GM23338 (cell line): ENCODE measurements around the gene ZBTB7C. TPM values are rescaled to one million over a fixed set of nuclear protein-coding genes. Genes with fewer than 3 reads are reported as not detected.

Experiments used
- ATAC-seq: fragments of 200-7000 bp; cut with Tn5 transposase; 3 replicates; pipeline ENCODE4 v1.9.1; 2020
- DNase-seq: peaks from one replicate; pipeline ENCODE4 v3.0.0-alpha.2; 2015; ENCODE audit warnings: low spot score
- H2AFZ ChIP-seq: fragments of 200-600 bp; sonication (generic); 2 replicates; pipeline ENCODE4 v1.8.0; 2016; ENCODE audit warnings: antibody characterized with exemption, mild to moderate bottlenecking, moderate library complexity
- H3F3A ChIP-seq: fragments of 200-600 bp; sonication (generic); replicated peaks from 2 replicates; pipeline ENCODE4 v1.8.0; 2017; ENCODE audit warnings: antibody characterized with exemption, mixed run types, low read depth
- H3K27ac ChIP-seq: fragments of 200-600 bp; sonication (generic); 2 replicates; pipeline ENCODE4 v1.6.1; 2016; ENCODE audit warnings: low read depth
- H3K27me3 ChIP-seq: fragments of 200-600 bp; sonication (generic); 2 replicates; pipeline ENCODE4 v1.8.0; 2016; ENCODE audit warnings: mild to moderate bottlenecking, mixed run types, moderate library complexity; ENCODE audit not compliant: insufficient read depth
- H3K36me3 ChIP-seq: fragments of 200-600 bp; sonication (generic); 2 replicates; pipeline ENCODE4 v1.8.0; 2016; ENCODE audit warnings: mild to moderate bottlenecking; ENCODE audit not compliant: insufficient read depth
- H3K4me1 ChIP-seq: fragments of 200-600 bp; sonication (generic); 2 replicates; pipeline ENCODE4 v1.8.0; 2016; ENCODE audit warnings: mild to moderate bottlenecking, moderate library complexity; ENCODE audit not compliant: insufficient read depth
- H3K4me2 ChIP-seq: fragments of 200-600 bp; sonication (generic); 2 replicates; pipeline ENCODE4 v1.7.1; 2017; ENCODE audit warnings: mixed run types
- H3K4me3 ChIP-seq: fragments of 200-600 bp; sonication (generic); 2 replicates; pipeline ENCODE4 v1.6.1; 2016; ENCODE audit warnings: mixed run types
- H3K79me2 ChIP-seq: fragments of 200-600 bp; sonication (generic); replicated peaks from 2 replicates; pipeline ENCODE4 v1.8.0; 2017; ENCODE audit warnings: mild to moderate bottlenecking; ENCODE audit not compliant: insufficient read depth
- H3K9me2 ChIP-seq: fragments of 200-600 bp; sonication (generic); 2 replicates; pipeline ENCODE4 v1.8.0; 2017; ENCODE audit not compliant: insufficient read depth
- H4K20me1 ChIP-seq: fragments of 200-600 bp; sonication (generic); replicated peaks from 2 replicates; pipeline ENCODE4 v1.8.0; 2017; ENCODE audit warnings: mild to moderate bottlenecking; ENCODE audit not compliant: insufficient read depth
- H3K27ac Mint-ChIP-seq: 2 replicates; pipeline ENCODE4 v1.8.0; 2020; ENCODE audit warnings: inconsistent platforms, mild to moderate bottlenecking, moderate library complexity, mixed read lengths
- H3K27me3 Mint-ChIP-seq: 3 replicates; pipeline ENCODE4 v1.8.0; 2022; ENCODE audit warnings: low read depth, mild to moderate bottlenecking, moderate library complexity, mixed read lengths, inconsistent platforms; ENCODE audit not compliant: insufficient read depth, poor library complexity
- H3K36me3 Mint-ChIP-seq: 3 replicates; pipeline ENCODE4 v1.8.0; 2021; ENCODE audit warnings: low read depth, mild to moderate bottlenecking, inconsistent platforms, moderate library complexity, mixed read lengths
- H3K4me1 Mint-ChIP-seq: 3 replicates; pipeline ENCODE4 v1.8.0; 2020; ENCODE audit warnings: mild to moderate bottlenecking, inconsistent platforms, mixed read lengths
- H3K4me3 Mint-ChIP-seq: 3 replicates; pipeline ENCODE4 v1.8.0; 2021; ENCODE audit warnings: moderate library complexity, mild to moderate bottlenecking, inconsistent platforms, mixed read lengths
- H3K9me3 Mint-ChIP-seq: 3 replicates; pipeline ENCODE4 v1.8.0; 2020; ENCODE audit warnings: moderate library complexity, mild to moderate bottlenecking, inconsistent platforms, mixed read lengths
- CREB1 ChIP-seq: fragments of 250-450 bp; sonication (Bioruptor Pico); IDR thresholded peaks from 2 replicates; pipeline ENCODE4 v1.5.0; 2020; ENCODE audit warnings: low read depth, mild to moderate bottlenecking, moderate library complexity
- EZH2 ChIP-seq: fragments of 200-600 bp; sonication (generic); IDR thresholded peaks from one replicate; pipeline ENCODE4 v1.8.0; 2017; ENCODE audit warnings: antibody characterized with exemption, mild to moderate bottlenecking, low read depth; ENCODE audit not compliant: unreplicated experiment
- EZH2phosphoT487 ChIP-seq: fragments of 200-600 bp; sonication (generic); IDR thresholded peaks from one replicate; pipeline ENCODE4 v1.8.1; 2018; ENCODE audit warnings: antibody characterized with exemption; ENCODE audit not compliant: unreplicated experiment
- JUNB ChIP-seq: IDR thresholded peaks from one replicate; pipeline ENCODE4 v1.6.1; 2016; ENCODE audit warnings: antibody characterized with exemption; ENCODE audit not compliant: unreplicated experiment
- NANOG ChIP-seq: IDR thresholded peaks from 2 replicates; pipeline ENCODE4 v1.6.1; 2016; ENCODE audit warnings: antibody characterized with exemption, borderline replicate concordance
- POLR2AphosphoS5 ChIP-seq: IDR thresholded peaks from 2 replicates; pipeline ENCODE4 v1.6.1; 2016; ENCODE audit warnings: antibody characterized with exemption, low read depth
- STAT1 ChIP-seq: IDR thresholded peaks from one replicate; pipeline ENCODE4 v1.6.1; 2016; ENCODE audit warnings: antibody characterized with exemption; ENCODE audit not compliant: unreplicated experiment
- ZNF114 ChIP-seq: fragments of 250-450 bp; sonication (Bioruptor Pico); IDR thresholded peaks from 2 replicates; pipeline ENCODE4 v1.5.0; 2020; ENCODE audit warnings: mild to moderate bottlenecking, moderate library complexity
- ZNF331 ChIP-seq: fragments of 250-450 bp; sonication (Bioruptor Pico); IDR thresholded peaks from 2 replicates; pipeline ENCODE4 v1.5.0; 2020; ENCODE audit warnings: low read depth, mild to moderate bottlenecking, moderate library complexity
- polyA plus RNA-seq: library from polyadenylated mRNA; unstranded; fragments of >200 nt; fragmentation: Nextera tagmentation; extraction: Ambion mirVana; gene quantifications from 2 replicates; pipeline ENCODE4 v1.2.1, GENCODE V29; 2016
- total RNA-seq: library from RNA; depleted of rRNA; stranded (reverse); fragments of >200 nt; shearing (Covaris generic); gene quantifications from 2 replicates; pipeline ENCODE4 v1.2.3, GENCODE V29; 2014
- TF ChIP-seq, protein P1 (sequence below): IDR thresholded peaks from one replicate; pipeline ENCODE4 v1.6.1; 2018; ENCODE audit warnings: antibody characterized with exemption; ENCODE audit not compliant: unreplicated experiment
- TF ChIP-seq, protein P2 (sequence below): IDR thresholded peaks from 2 replicates; pipeline ENCODE4 v1.6.1; 2016; ENCODE audit warnings: antibody characterized with exemption
- TF ChIP-seq, protein P3 (sequence below): fragments of 250-450 bp; sonication (Bioruptor Pico); IDR thresholded peaks from 2 replicates; pipeline ENCODE4 v1.5.0; 2020; ENCODE audit warnings: mild to moderate bottlenecking, moderate library complexity
- TF ChIP-seq, protein P4 (sequence below), 2 experiments: fragments of 200-600 bp in 1 of 2; sonication (generic) in 1 of 2; conservative IDR thresholded peaks; 2 replicates each; pipeline versions ENCODE4 v1.5.1 to v1.6.1; 2016 to 2017; ENCODE audit warnings: antibody characterized with exemption in 2 of 2, low read depth in 2 of 2, mild to moderate bottlenecking in 2 of 2, moderate library complexity in 1 of 2

The ZBTB7C gene
- total and polyA plus RNA-seq, 2 experiments from 2014 or later: 0.03 to 0.14 TPM

DNA sequence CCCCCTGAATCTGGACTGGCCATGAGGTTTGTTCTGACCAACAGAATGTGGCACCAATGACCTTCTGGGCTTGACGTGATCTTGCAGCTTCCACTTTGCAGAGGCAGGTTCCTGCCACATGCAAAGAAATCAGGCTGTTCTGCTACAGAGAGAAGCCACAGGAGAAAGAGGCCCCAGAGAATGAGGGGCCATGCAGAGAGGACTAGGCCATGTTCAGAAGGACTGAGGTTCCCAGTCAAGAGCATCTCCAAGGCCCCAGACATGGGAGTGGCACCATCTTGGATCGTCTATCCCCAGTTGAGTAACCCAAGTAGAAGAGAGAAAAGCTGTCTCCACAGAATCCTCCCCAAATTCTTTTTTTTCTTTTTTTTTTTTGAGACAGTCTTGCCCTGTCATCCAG is 131.1 kb downstream of the ZBTB7C start:
- ATAC-seq: no peak
- DNase-seq: no peak
- TF ChIP-seq ZNF331 (CRISPR knock-in tag) (no peak), CREB1 (CRISPR knock-in tag) (no peak), JUNB (no peak), NANOG (no peak), EZH2 (no peak), STAT1 (no peak), POLR2AphosphoS5 (no peak), ZNF114 (no peak), EZH2phosphoT487 (no peak)
- TF ChIP-seq, protein P1, sequence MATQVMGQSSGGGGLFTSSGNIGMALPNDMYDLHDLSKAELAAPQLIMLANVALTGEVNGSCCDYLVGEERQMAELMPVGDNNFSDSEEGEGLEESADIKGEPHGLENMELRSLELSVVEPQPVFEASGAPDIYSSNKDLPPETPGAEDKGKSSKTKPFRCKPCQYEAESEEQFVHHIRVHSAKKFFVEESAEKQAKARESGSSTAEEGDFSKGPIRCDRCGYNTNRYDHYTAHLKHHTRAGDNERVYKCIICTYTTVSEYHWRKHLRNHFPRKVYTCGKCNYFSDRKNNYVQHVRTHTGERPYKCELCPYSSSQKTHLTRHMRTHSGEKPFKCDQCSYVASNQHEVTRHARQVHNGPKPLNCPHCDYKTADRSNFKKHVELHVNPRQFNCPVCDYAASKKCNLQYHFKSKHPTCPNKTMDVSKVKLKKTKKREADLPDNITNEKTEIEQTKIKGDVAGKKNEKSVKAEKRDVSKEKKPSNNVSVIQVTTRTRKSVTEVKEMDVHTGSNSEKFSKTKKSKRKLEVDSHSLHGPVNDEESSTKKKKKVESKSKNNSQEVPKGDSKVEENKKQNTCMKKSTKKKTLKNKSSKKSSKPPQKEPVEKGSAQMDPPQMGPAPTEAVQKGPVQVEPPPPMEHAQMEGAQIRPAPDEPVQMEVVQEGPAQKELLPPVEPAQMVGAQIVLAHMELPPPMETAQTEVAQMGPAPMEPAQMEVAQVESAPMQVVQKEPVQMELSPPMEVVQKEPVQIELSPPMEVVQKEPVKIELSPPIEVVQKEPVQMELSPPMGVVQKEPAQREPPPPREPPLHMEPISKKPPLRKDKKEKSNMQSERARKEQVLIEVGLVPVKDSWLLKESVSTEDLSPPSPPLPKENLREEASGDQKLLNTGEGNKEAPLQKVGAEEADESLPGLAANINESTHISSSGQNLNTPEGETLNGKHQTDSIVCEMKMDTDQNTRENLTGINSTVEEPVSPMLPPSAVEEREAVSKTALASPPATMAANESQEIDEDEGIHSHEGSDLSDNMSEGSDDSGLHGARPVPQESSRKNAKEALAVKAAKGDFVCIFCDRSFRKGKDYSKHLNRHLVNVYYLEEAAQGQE: no peak
- TF ChIP-seq, protein P2, sequence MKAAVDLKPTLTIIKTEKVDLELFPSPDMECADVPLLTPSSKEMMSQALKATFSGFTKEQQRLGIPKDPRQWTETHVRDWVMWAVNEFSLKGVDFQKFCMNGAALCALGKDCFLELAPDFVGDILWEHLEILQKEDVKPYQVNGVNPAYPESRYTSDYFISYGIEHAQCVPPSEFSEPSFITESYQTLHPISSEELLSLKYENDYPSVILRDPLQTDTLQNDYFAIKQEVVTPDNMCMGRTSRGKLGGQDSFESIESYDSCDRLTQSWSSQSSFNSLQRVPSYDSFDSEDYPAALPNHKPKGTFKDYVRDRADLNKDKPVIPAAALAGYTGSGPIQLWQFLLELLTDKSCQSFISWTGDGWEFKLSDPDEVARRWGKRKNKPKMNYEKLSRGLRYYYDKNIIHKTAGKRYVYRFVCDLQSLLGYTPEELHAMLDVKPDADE: no peak
- TF ChIP-seq, protein P3, sequence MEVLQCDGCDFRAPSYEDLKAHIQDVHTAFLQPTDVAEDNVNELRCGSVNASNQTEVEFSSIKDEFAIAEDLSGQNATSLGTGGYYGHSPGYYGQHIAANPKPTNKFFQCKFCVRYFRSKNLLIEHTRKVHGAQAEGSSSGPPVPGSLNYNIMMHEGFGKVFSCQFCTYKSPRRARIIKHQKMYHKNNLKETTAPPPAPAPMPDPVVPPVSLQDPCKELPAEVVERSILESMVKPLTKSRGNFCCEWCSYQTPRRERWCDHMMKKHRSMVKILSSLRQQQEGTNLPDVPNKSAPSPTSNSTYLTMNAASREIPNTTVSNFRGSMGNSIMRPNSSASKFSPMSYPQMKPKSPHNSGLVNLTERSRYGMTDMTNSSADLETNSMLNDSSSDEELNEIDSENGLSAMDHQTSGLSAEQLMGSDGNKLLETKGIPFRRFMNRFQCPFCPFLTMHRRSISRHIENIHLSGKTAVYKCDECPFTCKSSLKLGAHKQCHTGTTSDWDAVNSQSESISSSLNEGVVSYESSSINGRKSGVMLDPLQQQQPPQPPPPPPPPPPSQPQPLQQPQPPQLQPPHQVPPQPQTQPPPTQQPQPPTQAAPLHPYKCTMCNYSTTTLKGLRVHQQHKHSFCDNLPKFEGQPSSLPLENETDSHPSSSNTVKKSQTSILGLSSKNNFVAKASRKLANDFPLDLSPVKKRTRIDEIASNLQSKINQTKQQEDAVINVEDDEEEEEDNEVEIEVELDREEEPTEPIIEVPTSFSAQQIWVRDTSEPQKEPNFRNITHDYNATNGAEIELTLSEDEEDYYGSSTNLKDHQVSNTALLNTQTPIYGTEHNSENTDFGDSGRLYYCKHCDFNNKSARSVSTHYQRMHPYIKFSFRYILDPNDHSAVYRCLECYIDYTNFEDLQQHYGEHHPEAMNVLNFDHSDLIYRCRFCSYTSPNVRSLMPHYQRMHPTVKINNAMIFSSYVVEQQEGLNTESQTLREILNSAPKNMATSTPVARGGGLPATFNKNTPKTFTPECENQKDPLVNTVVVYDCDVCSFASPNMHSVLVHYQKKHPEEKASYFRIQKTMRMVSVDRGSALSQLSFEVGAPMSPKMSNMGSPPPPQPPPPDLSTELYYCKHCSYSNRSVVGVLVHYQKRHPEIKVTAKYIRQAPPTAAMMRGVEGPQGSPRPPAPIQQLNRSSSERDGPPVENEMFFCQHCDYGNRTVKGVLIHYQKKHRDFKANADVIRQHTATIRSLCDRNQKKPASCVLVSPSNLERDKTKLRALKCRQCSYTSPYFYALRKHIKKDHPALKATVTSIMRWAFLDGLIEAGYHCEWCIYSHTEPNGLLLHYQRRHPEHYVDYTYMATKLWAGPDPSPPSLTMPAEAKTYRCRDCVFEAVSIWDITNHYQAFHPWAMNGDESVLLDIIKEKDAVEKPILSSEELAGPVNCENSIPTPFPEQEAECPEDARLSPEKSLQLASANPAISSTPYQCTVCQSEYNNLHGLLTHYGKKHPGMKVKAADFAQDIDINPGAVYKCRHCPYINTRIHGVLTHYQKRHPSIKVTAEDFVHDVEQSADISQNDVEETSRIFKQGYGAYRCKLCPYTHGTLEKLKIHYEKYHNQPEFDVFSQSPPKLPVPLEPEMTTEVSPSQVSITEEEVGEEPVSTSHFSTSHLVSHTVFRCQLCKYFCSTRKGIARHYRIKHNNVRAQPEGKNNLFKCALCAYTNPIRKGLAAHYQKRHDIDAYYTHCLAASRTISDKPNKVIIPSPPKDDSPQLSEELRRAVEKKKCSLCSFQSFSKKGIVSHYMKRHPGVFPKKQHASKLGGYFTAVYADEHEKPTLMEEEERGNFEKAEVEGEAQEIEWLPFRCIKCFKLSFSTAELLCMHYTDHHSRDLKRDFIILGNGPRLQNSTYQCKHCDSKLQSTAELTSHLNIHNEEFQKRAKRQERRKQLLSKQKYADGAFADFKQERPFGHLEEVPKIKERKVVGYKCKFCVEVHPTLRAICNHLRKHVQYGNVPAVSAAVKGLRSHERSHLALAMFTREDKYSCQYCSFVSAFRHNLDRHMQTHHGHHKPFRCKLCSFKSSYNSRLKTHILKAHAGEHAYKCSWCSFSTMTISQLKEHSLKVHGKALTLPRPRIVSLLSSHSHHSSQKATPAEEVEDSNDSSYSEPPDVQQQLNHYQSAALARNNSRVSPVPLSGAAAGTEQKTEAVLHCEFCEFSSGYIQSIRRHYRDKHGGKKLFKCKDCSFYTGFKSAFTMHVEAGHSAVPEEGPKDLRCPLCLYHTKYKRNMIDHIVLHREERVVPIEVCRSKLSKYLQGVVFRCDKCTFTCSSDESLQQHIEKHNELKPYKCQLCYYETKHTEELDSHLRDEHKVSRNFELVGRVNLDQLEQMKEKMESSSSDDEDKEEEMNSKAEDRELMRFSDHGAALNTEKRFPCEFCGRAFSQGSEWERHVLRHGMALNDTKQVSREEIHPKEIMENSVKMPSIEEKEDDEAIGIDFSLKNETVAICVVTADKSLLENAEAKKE (CRISPR knock-in tag): no peak
- TF ChIP-seq, protein P4, sequence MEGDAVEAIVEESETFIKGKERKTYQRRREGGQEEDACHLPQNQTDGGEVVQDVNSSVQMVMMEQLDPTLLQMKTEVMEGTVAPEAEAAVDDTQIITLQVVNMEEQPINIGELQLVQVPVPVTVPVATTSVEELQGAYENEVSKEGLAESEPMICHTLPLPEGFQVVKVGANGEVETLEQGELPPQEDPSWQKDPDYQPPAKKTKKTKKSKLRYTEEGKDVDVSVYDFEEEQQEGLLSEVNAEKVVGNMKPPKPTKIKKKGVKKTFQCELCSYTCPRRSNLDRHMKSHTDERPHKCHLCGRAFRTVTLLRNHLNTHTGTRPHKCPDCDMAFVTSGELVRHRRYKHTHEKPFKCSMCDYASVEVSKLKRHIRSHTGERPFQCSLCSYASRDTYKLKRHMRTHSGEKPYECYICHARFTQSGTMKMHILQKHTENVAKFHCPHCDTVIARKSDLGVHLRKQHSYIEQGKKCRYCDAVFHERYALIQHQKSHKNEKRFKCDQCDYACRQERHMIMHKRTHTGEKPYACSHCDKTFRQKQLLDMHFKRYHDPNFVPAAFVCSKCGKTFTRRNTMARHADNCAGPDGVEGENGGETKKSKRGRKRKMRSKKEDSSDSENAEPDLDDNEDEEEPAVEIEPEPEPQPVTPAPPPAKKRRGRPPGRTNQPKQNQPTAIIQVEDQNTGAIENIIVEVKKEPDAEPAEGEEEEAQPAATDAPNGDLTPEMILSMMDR (conservative IDR thresholded peaks at IDR 0.05; ENCODE audit: low read depth in 2 of 2): no peak
- Histone ChIP-seq H3K9me2 (peaks cover 6% of the 10 kb centered on the region; the same call in 1 of the 2 replicates), H3K27me3 (no peaks in the 10 kb centered on the region), H2AFZ (no peak overlapping the region), H3K4me1 (no peaks in the 10 kb centered on the region), H3K36me3 (no peaks in the 10 kb centered on the region), H3K27ac (no peak overlapping the region), H3K4me2 (no peak overlapping the region), H3K79me2 (no peaks in the 10 kb centered on the region), H3F3A (no peaks in the 10 kb centered on the region), H4K20me1 (no peaks in the 10 kb centered on the region), H3K4me3 (no peak overlapping the region)
- Mint-ChIP-seq H3K4me3 (no peak overlapping the region), H3K27me3 (no peaks in the 10 kb centered on the region), H3K36me3 (no peaks in the 10 kb centered on the region), H3K9me3 (no peaks in the 10 kb centered on the region), H3K27ac (no peak overlapping the region), H3K4me1 (peaks cover 8% of the 10 kb centered on the region; the same call in 2 of the 3 replicates)
